Heart right ventricle (tissue), 16 donors: ENCODE measurements around the gene TMEM120B. TPM values are rescaled to one million over a fixed set of nuclear protein-coding genes. Genes with fewer than 3 reads are reported as not detected.

ENCODE experiments used
- ATAC-seq, 8 donors: fragments of 200-7000 bp; cut with Tn5 transposase; one replicate each; pipeline ENCODE4 v1.9.1; 2020; ENCODE audit warnings: mild to moderate bottlenecking in 8 of 8, moderate library complexity in 8 of 8, moderate number of reproducible peaks in 1 of 8
- DNase-seq, 2 donors: peaks; one replicate each; pipeline ENCODE4 v3.0.0-alpha.2; 2020
- H3K27ac ChIP-seq, 10 donors: fragments of 200-600 bp; sonication (generic) in 2 of 10; one replicate each; pipeline versions ENCODE4 v1.5.0 to v1.8.0; 2020 to 2022; ENCODE audit warnings: mild to moderate bottlenecking in 3 of 10
- H3K27me3 ChIP-seq, 7 donors: fragments of 200-600 bp; one replicate each; pipeline ENCODE4 v1.8.0; 2021 to 2022; ENCODE audit warnings: mild to moderate bottlenecking in 2 of 7
- H3K36me3 ChIP-seq, 9 donors: fragments of 200-600 bp; sonication (generic) in 1 of 9; one replicate each; pipeline versions ENCODE4 v1.5.0 to v1.8.0; 2020 to 2022; ENCODE audit warnings: mild to moderate bottlenecking in 2 of 9
- H3K4me1 ChIP-seq, 9 donors: fragments of 200-600 bp; sonication (generic) in 1 of 9; one replicate each; pipeline versions ENCODE4 v1.5.0 to v1.8.0; 2020 to 2022; ENCODE audit warnings: mild to moderate bottlenecking in 4 of 9
- H3K4me3 ChIP-seq, 10 donors: fragments of 200-600 bp; sonication (generic) in 2 of 10; one replicate each; pipeline versions ENCODE4 v1.5.0 to v1.8.0; 2020 to 2022; ENCODE audit warnings: mild to moderate bottlenecking in 7 of 10, moderate library complexity in 2 of 10
- H3K9me3 ChIP-seq, 11 donors: fragments of 200-600 bp in 10 of 11; sonication (generic) in 2 of 11; one replicate each; pipeline versions ENCODE4 v1.5.0 to v1.8.0; 2013 to 2022; ENCODE audit warnings: mild to moderate bottlenecking in 2 of 11, control low read depth in 1 of 11, moderate library complexity in 1 of 11
- WGBS, 2 donors: extraction: QIAGEN DNeasy Blood & Tissue Kit; methylation state at CpG; one replicate each; pipeline ENCODE4 v1.1.7; 2013; ENCODE audit warnings: inconsistent platforms in 1 of 2; 5-methylcytosine and 5-hydroxymethylcytosine counted together
- intact Hi-C, 10 donors: fragments of 100-400 bp; cut with DNase I; formaldehyde crosslinking; loops; one replicate each; pipeline versions ENCODE4 v1.11.1 to v1.14.2; 2022
- polyA plus RNA-seq, 2 donors: library from polyadenylated mRNA; stranded (reverse); fragments of 200-250 nt; gene quantifications; one replicate each; pipeline ENCODE4 v1.2.3, GENCODE V29; 2013
- total RNA-seq, 10 donors: library from RNA; stranded (reverse); fragmentation: NEBNext Ultra II Directional in 3 of 10; extraction: Animal tissue kit (Norgen Biotek cat#: 25700) in 3 of 10; gene quantifications; one replicate each; pipeline versions ENCODE4 v1.2.1 to v1.2.4, GENCODE V29; 2021 to 2023
- TF ChIP-seq, protein P1 (sequence below), 9 donors: fragments of 200-600 bp; sonication (generic) in 2 of 9; IDR thresholded peaks; one replicate each; pipeline versions ENCODE4 v1.5.0 to v1.8.0; 2021 to 2022; ENCODE audit warnings: antibody characterized with exemption in 9 of 9, mild to moderate bottlenecking in 5 of 9, moderate library complexity in 1 of 9
- donor health status: Arrhythmogenic right ventricular cardiomyopathy.
- donor health status: ischemic (EF 13 %, LVEDD 7.1; RV severe dilation, severe dysfunction).
- donor health status: healthy with polysubstance abuse.
- donor health status: DM: no; HTN: yes; CAD: no.
- donor health status: DM: no; HTN: no; CAD: no.
- donor health status: ischemic (EF 25% LVEDD 6.9; RV normal size, moderate dysfunction).
- donor health status: ischemic (EF 25% LVEDD 5.7; RV mildly dilated, moderate dysfunction).
- donor health status: healthy.
- donor health status: DM: yes; HTN: yes; CAD: no.
- donor health status: Ischemic cardiomyopathy.
- donor health status: ischemic (EF 35%, LVEDD 5.7; RV mildly dilated, moderate dysfunction).
- donor health status: nonischemic (EF 11% LVEDD 7.7; RV severe dilation, severe dysfunction).
- donor health status: DM: yes; HTN: yes; CAD: no.
- donor health status: PGD.
- donor health status: ischemic (EF 29% LVEDD 5.4; RV normal size, mild dysfunction).
- donor health status: nonischemic (EF 23%, LVEDD 6.1; RV moderate dilation, normal function).

The TMEM120B gene
- total and polyA plus RNA-seq, 12 donors, result 5.3 to 12.7 (median 7.4) TPM

DNA sequence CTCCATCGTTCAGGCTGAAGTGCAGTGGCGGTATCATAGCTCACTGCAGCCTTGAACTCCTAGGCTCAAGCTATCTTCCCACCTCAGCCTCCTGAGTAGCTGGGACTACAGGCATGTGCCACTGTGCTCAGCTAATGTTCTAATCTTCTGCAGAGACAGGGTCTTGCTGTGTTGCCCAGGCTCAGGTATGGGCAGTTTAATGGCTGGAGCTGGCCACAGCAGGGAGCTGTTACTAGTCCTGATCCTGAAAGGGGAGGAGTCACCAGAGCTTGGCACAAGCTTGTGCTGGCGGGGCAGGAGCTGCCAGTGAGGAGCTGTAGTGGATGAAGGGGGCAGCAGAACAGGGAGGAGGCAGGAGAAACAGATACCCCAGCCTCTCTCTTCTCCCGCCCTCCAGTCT, 10.6 kb downstream of the TMEM120B start:
- intact Hi-C loops, result no loop called here
- Histone ChIP-seq H3K27ac (no peak overlapping the region), H3K36me3 (peaks cover 0 to 11% (median 0%) of the 10 kb centered on the region in 9 donors), H3K4me3 (no peak overlapping the region), H3K27me3 (no peaks in the 10 kb centered on the region), H3K9me3 (no peaks in the 10 kb centered on the region), H3K4me1 (no peaks in the 10 kb centered on the region)
- no peak for DNase-seq
- TF ChIP-seq, protein P1, sequence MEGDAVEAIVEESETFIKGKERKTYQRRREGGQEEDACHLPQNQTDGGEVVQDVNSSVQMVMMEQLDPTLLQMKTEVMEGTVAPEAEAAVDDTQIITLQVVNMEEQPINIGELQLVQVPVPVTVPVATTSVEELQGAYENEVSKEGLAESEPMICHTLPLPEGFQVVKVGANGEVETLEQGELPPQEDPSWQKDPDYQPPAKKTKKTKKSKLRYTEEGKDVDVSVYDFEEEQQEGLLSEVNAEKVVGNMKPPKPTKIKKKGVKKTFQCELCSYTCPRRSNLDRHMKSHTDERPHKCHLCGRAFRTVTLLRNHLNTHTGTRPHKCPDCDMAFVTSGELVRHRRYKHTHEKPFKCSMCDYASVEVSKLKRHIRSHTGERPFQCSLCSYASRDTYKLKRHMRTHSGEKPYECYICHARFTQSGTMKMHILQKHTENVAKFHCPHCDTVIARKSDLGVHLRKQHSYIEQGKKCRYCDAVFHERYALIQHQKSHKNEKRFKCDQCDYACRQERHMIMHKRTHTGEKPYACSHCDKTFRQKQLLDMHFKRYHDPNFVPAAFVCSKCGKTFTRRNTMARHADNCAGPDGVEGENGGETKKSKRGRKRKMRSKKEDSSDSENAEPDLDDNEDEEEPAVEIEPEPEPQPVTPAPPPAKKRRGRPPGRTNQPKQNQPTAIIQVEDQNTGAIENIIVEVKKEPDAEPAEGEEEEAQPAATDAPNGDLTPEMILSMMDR (IDR thresholded peaks at IDR 0.05), result no peak
- ATAC-seq, result peak in 1 of 8 donors; percentile 31
- WGBS, 2 donors, result 92 to 95% methylated on average over 4 of the region's 4 CpGs

DNA sequence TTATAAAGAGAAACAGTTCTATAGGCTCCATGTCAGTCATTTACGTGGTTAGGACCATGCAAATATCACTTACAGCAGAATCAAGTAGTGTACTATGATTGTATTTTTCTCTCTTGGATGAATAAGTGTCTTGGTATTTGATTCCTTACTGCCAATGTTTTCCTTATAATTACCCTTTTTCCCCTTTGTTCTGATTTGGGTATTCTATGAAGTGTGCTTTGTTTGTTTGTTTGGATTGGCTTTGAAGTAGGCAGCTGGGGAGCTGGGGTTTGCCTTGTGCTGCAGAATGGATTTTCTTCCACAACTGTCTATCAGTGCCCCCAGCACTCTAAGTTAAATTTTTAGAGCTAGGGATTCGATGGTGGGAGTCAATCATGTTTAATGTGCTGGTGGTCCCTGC, 12.4 kb downstream of the TMEM120B start:
- Histone ChIP-seq H3K27me3 (no peaks in the 10 kb centered on the region), H3K36me3 (peaks cover 0 to 11% (median 0%) of the 10 kb centered on the region in 9 donors), H3K4me1 (no peaks in the 10 kb centered on the region), H3K27ac (no peak overlapping the region), H3K9me3 (no peaks in the 10 kb centered on the region), H3K4me3 (no peak overlapping the region)
- 89 to 97% methylated on average over 2 of the region's 2 CpGs for WGBS, 2 donors
- TF ChIP-seq, protein P1 (IDR thresholded peaks at IDR 0.05), result no peak
- intact Hi-C loops, result no loop called here
- DNase-seq (no peak), ATAC-seq (no peak)

DNA sequence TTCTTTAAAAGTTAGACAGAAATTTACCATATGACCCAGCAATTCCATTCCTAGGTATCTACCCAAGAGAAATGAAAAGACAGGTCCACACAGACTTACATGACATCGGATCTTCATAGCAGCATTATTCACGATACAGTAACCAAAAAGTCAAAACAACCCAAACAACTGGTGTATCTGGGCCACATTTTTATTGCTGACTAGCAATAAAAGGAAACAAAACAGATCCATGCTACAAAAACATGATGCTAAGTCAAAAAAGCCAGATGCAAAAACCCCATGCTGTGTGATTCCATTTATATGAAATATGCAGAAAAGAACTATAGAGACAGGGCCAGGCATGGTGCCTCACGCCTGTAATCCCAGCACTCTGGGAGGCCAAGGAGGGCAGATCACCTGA, 12.9 kb downstream of the TMEM120B start:
- TF ChIP-seq, protein P1 (IDR thresholded peaks at IDR 0.05), result no peak
- 96 to 97% methylated on average over 3 of the region's 3 CpGs for WGBS, 2 donors

DNA sequence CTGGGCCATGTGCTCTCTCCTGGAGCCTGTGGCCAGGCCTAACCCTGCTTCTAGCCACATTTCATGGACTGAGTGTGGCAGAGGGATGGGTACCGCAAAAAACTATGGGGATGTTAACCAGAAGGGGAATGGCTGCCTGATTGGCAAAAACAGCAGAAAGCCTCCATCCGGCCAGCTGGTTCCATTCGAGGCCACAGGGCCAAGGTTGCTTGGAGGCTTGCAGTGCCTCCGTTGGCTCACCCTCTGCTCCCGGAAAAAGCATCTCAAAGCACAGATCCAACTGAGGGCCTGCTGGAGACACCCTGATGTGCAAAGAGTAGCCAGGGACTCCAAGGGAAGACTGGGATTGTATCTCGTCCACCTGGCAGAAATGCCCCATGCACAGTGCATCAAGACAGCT, 16.5 kb downstream of the TMEM120B start:
- Histone ChIP-seq H3K4me1 (no peaks in the 10 kb centered on the region), H3K27me3 (no peaks in the 10 kb centered on the region), H3K9me3 (no peaks in the 10 kb centered on the region), H3K4me3 (no peak overlapping the region), H3K27ac (no peak overlapping the region), H3K36me3 (peaks cover 0 to 11% (median 0%) of the 10 kb centered on the region in 9 donors)
- TF ChIP-seq, protein P1 (IDR thresholded peaks at IDR 0.05), result no peak
- intact Hi-C loops, result no loop called here
- ATAC-seq, result no peak
- 91 to 94% methylated on average over 6 of the region's 6 CpGs for WGBS, 2 donors
- DNase-seq, result no peak

More for the DNA sequence above, 12.9 kb downstream of the TMEM120B start:
- Histone ChIP-seq H3K9me3 (no peaks in the 10 kb centered on the region), H3K36me3 (peaks cover 0 to 11% (median 0%) of the 10 kb centered on the region in 9 donors), H3K4me1 (no peaks in the 10 kb centered on the region), H3K27ac (no peak overlapping the region), H3K4me3 (no peak overlapping the region), H3K27me3 (no peaks in the 10 kb centered on the region)
- ATAC-seq (no peak), DNase-seq (no peak)
- intact Hi-C loops, result no loop called here
